ENCODE data around the gene ATRNL1.

DNA sequence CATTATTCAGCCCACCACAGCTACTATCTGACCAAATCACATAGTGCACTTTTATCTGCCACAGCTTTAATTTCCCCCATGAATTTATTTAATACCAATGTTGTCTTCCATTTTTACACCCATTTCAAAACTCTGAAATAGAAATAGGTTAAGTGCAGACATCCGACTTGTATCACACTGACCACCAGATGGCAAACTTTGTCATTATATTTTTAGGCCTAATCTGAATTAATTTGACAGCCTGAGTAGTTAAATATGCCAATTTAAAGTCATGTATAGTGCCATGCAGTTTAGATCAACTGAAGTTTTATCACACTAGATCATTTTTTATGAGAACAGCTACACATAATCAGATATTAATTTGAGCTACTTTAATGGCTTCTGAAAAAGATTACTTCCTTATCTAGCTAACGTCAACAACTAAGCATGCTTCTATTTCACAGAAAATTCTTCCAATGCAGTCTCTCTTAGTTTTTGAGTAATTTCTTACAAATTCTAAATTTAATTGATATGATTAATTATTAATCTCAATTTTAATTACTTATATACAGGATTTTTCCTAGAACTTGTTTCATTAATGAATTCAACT lies 613.4 kb downstream of the ATRNL1 start:
- no peak for TF ChIP-seq EP300 (IDR thresholded peaks at IDR 0.05; ENCODE audit: borderline replicate concordance in 1 of 2, low read depth in 1 of 2, low read length in 1 of 2)
- TF ChIP-seq POLR2AphosphoS5 (IDR thresholded peaks at IDR 0.05; ENCODE audit: low read depth, low read length): no peak
- TF ChIP-seq, protein P1, sequence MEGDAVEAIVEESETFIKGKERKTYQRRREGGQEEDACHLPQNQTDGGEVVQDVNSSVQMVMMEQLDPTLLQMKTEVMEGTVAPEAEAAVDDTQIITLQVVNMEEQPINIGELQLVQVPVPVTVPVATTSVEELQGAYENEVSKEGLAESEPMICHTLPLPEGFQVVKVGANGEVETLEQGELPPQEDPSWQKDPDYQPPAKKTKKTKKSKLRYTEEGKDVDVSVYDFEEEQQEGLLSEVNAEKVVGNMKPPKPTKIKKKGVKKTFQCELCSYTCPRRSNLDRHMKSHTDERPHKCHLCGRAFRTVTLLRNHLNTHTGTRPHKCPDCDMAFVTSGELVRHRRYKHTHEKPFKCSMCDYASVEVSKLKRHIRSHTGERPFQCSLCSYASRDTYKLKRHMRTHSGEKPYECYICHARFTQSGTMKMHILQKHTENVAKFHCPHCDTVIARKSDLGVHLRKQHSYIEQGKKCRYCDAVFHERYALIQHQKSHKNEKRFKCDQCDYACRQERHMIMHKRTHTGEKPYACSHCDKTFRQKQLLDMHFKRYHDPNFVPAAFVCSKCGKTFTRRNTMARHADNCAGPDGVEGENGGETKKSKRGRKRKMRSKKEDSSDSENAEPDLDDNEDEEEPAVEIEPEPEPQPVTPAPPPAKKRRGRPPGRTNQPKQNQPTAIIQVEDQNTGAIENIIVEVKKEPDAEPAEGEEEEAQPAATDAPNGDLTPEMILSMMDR (IDR thresholded peaks at IDR 0.05): peak; percentile 74
- no peak for TF ChIP-seq MXI1 (IDR thresholded peaks at IDR 0.05; ENCODE audit: low read depth, low read length)
- TF ChIP-seq RXRA (IDR thresholded peaks at IDR 0.05; ENCODE audit: borderline replicate concordance, low read depth): no peak
- TF ChIP-seq RAD21 (IDR thresholded peaks at IDR 0.05; ENCODE audit: low read length): peak; percentile 70
- TF ChIP-seq NRF1 (IDR thresholded peaks at IDR 0.05; ENCODE audit: low read depth, low read length): no peak
